Kidney (tissue), 14 donors: Measurements from ENCODE around the gene COL25A1. TPM values are rescaled to one million over a fixed set of nuclear protein-coding genes. Genes with fewer than 3 reads are reported as not detected.

Source experiments
- DNase-seq, 5 donors: peaks; one replicate each; pipeline ENCODE4 v3.0.0-alpha.2; 2013 to 2020
- FAIRE-seq: peaks from 2 replicates; lab custom pipeline; 2012; peaks lifted over from hg19 to GRCh38; lab: Jason Lieb, UNC
- H3K27ac ChIP-seq, 2 donors: one replicate each; pipeline ENCODE4 v1.7.0; 2013; ENCODE audit warnings: low read depth in 2 of 2, low read length in 2 of 2, inconsistent platforms in 1 of 2
- H3K27me3 ChIP-seq: one replicate; pipeline ENCODE4 v1.7.1; 2013; ENCODE audit warnings: low read length, inconsistent platforms; ENCODE audit not compliant: control insufficient read depth, insufficient read depth
- H3K36me3 ChIP-seq, 3 donors: one replicate each; pipeline versions ENCODE4 v1.7.0 to v1.7.1; 2013; ENCODE audit warnings: low read length in 3 of 3, control low read depth in 1 of 3, inconsistent platforms in 1 of 3; ENCODE audit not compliant: insufficient read depth in 3 of 3, control insufficient read depth in 2 of 3
- H3K4me1 ChIP-seq, 3 donors: one replicate each; pipeline versions ENCODE4 v1.7.0 to v1.7.1; 2013; ENCODE audit warnings: low read length in 3 of 3, inconsistent platforms in 1 of 3, low read depth in 1 of 3; ENCODE audit not compliant: control insufficient read depth in 2 of 3, insufficient read depth in 2 of 3
- H3K4me3 ChIP-seq, 3 donors: one replicate each; pipeline versions ENCODE4 v1.7.0 to v1.8.1; 2013; ENCODE audit warnings: low read length in 3 of 3, control low read depth in 1 of 3, inconsistent platforms in 1 of 3
- H3K9ac ChIP-seq, 3 donors: one replicate each; pipeline versions ENCODE4 v1.7.0 to v1.7.1; 2013; ENCODE audit warnings: low read length in 3 of 3, control low read depth in 1 of 3, inconsistent platforms in 1 of 3
- H3K9me3 ChIP-seq, 3 donors: one replicate each; pipeline versions ENCODE4 v1.7.0 to v1.7.1; 2013; ENCODE audit warnings: low read length in 3 of 3, control low read depth in 1 of 3, inconsistent platforms in 1 of 3; ENCODE audit not compliant: control insufficient read depth in 2 of 3, insufficient read depth in 1 of 3
- intact Hi-C: fragments of 100-400 bp; cut with DNase I; formaldehyde crosslinking; loops from one replicate; pipeline ENCODE4 v1.11.1; 2022
- polyA plus RNA-seq: library from polyadenylated mRNA; stranded (reverse); fragments of 350-450 nt; fragmentation: Illumina TruSeq; extraction: RNeasy Lipid Tissue Mini Kit (QIAGEN cat#74804); gene quantifications from one replicate; pipeline ENCODE4 v1.2.3, GENCODE V29; 2014; ENCODE audit warnings: low read depth, low replicate concordance; ENCODE audit not compliant: insufficient read depth
- total RNA-seq: library from RNA; stranded (reverse); fragmentation: NEBNext Ultra II Directional; extraction: Animal tissue kit (Norgen Biotek cat#: 25700); gene quantifications from one replicate; pipeline ENCODE4 v1.2.1, GENCODE V29; 2021
- TF ChIP-seq, protein P1 (sequence below): IDR thresholded peaks from 3 replicates; pipeline ENCODE4 v1.5.1; 2012; ENCODE audit warnings: mild to moderate bottlenecking, moderate library complexity, borderline replicate concordance; ENCODE audit not compliant: insufficient read depth; ENCODE audit errors: extremely low read depth
- donor health status: control.
- donor health status: control.
- donor health status: control.
- donor health status: control.
- donor health status: control.
- donor health status: DM: yes; HTN: yes; CAD: no.
- donor health status: Normal renal cell carcinoma (clear cell type).

The COL25A1 gene
- total and polyA plus RNA-seq, 2 donors from 2014 or later: 0.52 to 2.3 TPM

- TF ChIP-seq, protein P1, sequence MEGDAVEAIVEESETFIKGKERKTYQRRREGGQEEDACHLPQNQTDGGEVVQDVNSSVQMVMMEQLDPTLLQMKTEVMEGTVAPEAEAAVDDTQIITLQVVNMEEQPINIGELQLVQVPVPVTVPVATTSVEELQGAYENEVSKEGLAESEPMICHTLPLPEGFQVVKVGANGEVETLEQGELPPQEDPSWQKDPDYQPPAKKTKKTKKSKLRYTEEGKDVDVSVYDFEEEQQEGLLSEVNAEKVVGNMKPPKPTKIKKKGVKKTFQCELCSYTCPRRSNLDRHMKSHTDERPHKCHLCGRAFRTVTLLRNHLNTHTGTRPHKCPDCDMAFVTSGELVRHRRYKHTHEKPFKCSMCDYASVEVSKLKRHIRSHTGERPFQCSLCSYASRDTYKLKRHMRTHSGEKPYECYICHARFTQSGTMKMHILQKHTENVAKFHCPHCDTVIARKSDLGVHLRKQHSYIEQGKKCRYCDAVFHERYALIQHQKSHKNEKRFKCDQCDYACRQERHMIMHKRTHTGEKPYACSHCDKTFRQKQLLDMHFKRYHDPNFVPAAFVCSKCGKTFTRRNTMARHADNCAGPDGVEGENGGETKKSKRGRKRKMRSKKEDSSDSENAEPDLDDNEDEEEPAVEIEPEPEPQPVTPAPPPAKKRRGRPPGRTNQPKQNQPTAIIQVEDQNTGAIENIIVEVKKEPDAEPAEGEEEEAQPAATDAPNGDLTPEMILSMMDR: no peak
- Histone ChIP-seq H3K9ac (no peak overlapping the region), H3K27me3 (no peaks in the 10 kb centered on the region), H3K4me1 (no peaks in the 10 kb centered on the region), H3K27ac (no peak overlapping the region), H3K9me3 (no peaks in the 10 kb centered on the region), H3K36me3 (no peaks in the 10 kb centered on the region), H3K4me3 (no peak overlapping the region)
- no peak for DNase-seq
- no peak for FAIRE-seq
- intact Hi-C loops: no loop called here
Measured at GRCh38 chr4:108919226-108919893, 383.1 kb downstream of the COL25A1 start.

- Histone ChIP-seq H3K27me3 (no peaks in the 10 kb centered on the region), H3K9ac (no peak overlapping the region), H3K9me3 (no peaks in the 10 kb centered on the region), H3K36me3 (no peaks in the 10 kb centered on the region), H3K4me3 (no peak overlapping the region), H3K27ac (no peak overlapping the region), H3K4me1 (no peaks in the 10 kb centered on the region)
- intact Hi-C loops: no loop called here
- DNase-seq (no peak), FAIRE-seq (no peak)
- TF ChIP-seq, protein P1: no peak
Measured at GRCh38 chr4:108917255-108917654, 385.2 kb downstream of the COL25A1 start.

DNA sequence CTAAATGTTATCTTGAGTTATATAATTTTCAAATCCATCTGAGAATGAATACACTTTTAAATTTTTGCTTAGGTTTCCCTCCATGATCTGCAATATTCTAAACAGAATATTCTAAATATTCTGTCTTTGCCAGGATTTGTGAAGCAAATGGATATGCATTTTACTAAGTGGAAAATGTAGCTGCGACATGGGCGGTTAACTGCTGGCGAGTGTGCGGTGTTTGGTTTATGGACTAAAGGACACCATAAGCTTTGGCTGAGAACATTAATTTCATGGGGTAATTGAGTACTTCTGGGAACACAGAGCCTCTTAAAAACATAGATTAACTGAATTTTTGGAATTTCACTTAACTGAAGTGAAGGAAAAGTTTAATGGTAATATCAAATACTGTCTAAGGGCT is 385.8 kb downstream of the COL25A1 start:
- Histone ChIP-seq H3K4me1 (no peaks in the 10 kb centered on the region), H3K9me3 (no peaks in the 10 kb centered on the region), H3K9ac (no peak overlapping the region), H3K27ac (no peak overlapping the region), H3K36me3 (no peaks in the 10 kb centered on the region), H3K4me3 (no peak overlapping the region), H3K27me3 (no peaks in the 10 kb centered on the region)
- DNase-seq (no peak), FAIRE-seq (no peak)
- TF ChIP-seq, protein P1: no peak
- intact Hi-C loops: no loop called here
